ENCODE results near the gene NPFFR1.

- TF ChIP-seq CTCF (IDR thresholded peaks at IDR 0.05), result no peak
- no peak for TF ChIP-seq POLR2A (IDR thresholded peaks at IDR 0.05)
- TF ChIP-seq EP300 (IDR thresholded peaks at IDR 0.05; ENCODE audit: low read depth), result no peak
Measured at GRCh38 chr10:70254778-70255328, 29.0 kb downstream of the NPFFR1 start.

Measured in transverse colon (tissue), 3 donors.